ENCODE data around the gene KRTAP26-1. TPM values are rescaled to one million over a fixed set of nuclear protein-coding genes. Genes with fewer than 3 reads are reported as not detected.

KRTAP26-1 gene
- total RNA-seq, 1 experiment from 2014 or later = not detected

- Histone ChIP-seq H3K4me1 (no peaks in the 10 kb centered on the region), H3K9me3 (no peaks in the 10 kb centered on the region), H3K4me3 (ENCODE audit: low read depth, low read length) (no peak overlapping the region), H3K27me3 (replicated peaks; ENCODE audit: control insufficient read depth, insufficient read depth, low read length) (no peaks in the 10 kb centered on the region), H3K36me3 (ENCODE audit: control insufficient read depth, insufficient read depth, low read length) (no peaks in the 10 kb centered on the region)
- no peak for DNase-seq
- H3K27ac Mint-ChIP-seq (ENCODE audit: unreplicated experiment) = no peak overlapping the region
- no peaks in the 10 kb centered on the region for H3K4me1 Mint-ChIP-seq (ENCODE audit: low read depth, unreplicated experiment)
- intact Hi-C loops (cut with micrococcal nuclease; ENCODE audit: unreplicated experiment) = no loop called here
- no peaks in the 10 kb centered on the region for H3K9me3 Mint-ChIP-seq (ENCODE audit: unreplicated experiment)
- TF ChIP-seq CTCF (IDR thresholded peaks at IDR 0.05; ENCODE audit: insufficient read depth in 1 of 2, low read depth in 1 of 2, low read length in 1 of 2, severe bottlenecking in 1 of 2, unreplicated experiment in 1 of 2) = no peak
- BruUV-seq (replicated peaks) = no TSS peak
- no peaks in the 10 kb centered on the region for H3K27me3 Mint-ChIP-seq (ENCODE audit: insufficient read depth, unreplicated experiment)
- H3K36me3 Mint-ChIP-seq (ENCODE audit: insufficient read depth, unreplicated experiment) = no peaks in the 10 kb centered on the region
- no peak overlapping the region for H3K4me3 Mint-ChIP-seq (ENCODE audit: unreplicated experiment)
- ChIA-PET CTCF (no interaction called here), POLR2A (no interaction called here)
These were observed 13.6 kb upstream of the KRTAP26-1 start for GRCh38 chr21:30333736-30334135.

GRCh38 chr21:30332681-30333080 is 12.6 kb upstream of the KRTAP26-1 start:
- Histone ChIP-seq H3K9me3 (no peaks in the 10 kb centered on the region), H3K4me1 (no peaks in the 10 kb centered on the region), H3K27me3 (replicated peaks; ENCODE audit: control insufficient read depth, insufficient read depth, low read length) (no peaks in the 10 kb centered on the region), H3K36me3 (ENCODE audit: control insufficient read depth, insufficient read depth, low read length) (no peaks in the 10 kb centered on the region), H3K4me3 (ENCODE audit: low read depth, low read length) (no peak overlapping the region)
- intact Hi-C loops (cut with micrococcal nuclease; ENCODE audit: unreplicated experiment) = no loop called here
- H3K4me3 Mint-ChIP-seq (ENCODE audit: unreplicated experiment) = no peak overlapping the region
- ChIA-PET CTCF (no interaction called here), POLR2A (no interaction called here)
- TF ChIP-seq CTCF (IDR thresholded peaks at IDR 0.05; ENCODE audit: insufficient read depth in 1 of 2, low read depth in 1 of 2, low read length in 1 of 2, severe bottlenecking in 1 of 2, unreplicated experiment in 1 of 2) = no peak
- no peak for DNase-seq
- H3K36me3 Mint-ChIP-seq (ENCODE audit: insufficient read depth, unreplicated experiment) = no peaks in the 10 kb centered on the region
- H3K4me1 Mint-ChIP-seq (ENCODE audit: low read depth, unreplicated experiment) = no peaks in the 10 kb centered on the region
- BruUV-seq (replicated peaks) = no TSS peak
- H3K9me3 Mint-ChIP-seq (ENCODE audit: unreplicated experiment) = no peaks in the 10 kb centered on the region
- H3K27ac Mint-ChIP-seq (ENCODE audit: unreplicated experiment) = no peak overlapping the region
- no peaks in the 10 kb centered on the region for H3K27me3 Mint-ChIP-seq (ENCODE audit: insufficient read depth, unreplicated experiment)

- POLR2A ChIA-PET = no interaction called here
- Mint-ChIP-seq H3K4me1 (ENCODE audit: low read depth, unreplicated experiment) (no peaks in the 10 kb centered on the region), H3K9me3 (ENCODE audit: unreplicated experiment) (no peaks in the 10 kb centered on the region), H3K27me3 (ENCODE audit: insufficient read depth, unreplicated experiment) (peaks cover under 1% of the 10 kb centered on the region), H3K36me3 (ENCODE audit: insufficient read depth, unreplicated experiment) (no peaks in the 10 kb centered on the region), H3K27ac (ENCODE audit: unreplicated experiment) (no peak overlapping the region), H3K4me3 (ENCODE audit: unreplicated experiment) (no peak overlapping the region)
- Histone ChIP-seq H3K9me3 (no peaks in the 10 kb centered on the region), H3K4me3 (ENCODE audit: low read depth, low read length) (no peak overlapping the region), H3K36me3 (ENCODE audit: control insufficient read depth, insufficient read depth, low read length) (no peaks in the 10 kb centered on the region), H3K27me3 (replicated peaks; ENCODE audit: control insufficient read depth, insufficient read depth, low read length) (no peaks in the 10 kb centered on the region), H3K4me1 (no peaks in the 10 kb centered on the region)
- BruUV-seq (replicated peaks) = no TSS peak
- CTCF ChIA-PET = no interaction called here
- TF ChIP-seq CTCF (IDR thresholded peaks at IDR 0.05; ENCODE audit: insufficient read depth in 1 of 2, low read depth in 1 of 2, low read length in 1 of 2, severe bottlenecking in 1 of 2, unreplicated experiment in 1 of 2) = no peak
- intact Hi-C loops (cut with micrococcal nuclease; ENCODE audit: unreplicated experiment) = no loop called here
- no peak for DNase-seq
These were observed 9.2 kb upstream of the KRTAP26-1 start for GRCh38 chr21:30329203-30329875.

All from Caco-2 (cell line).